Fibroblast of villous mesenchyme (primary cell): ENCODE data around the gene TSPAN11. TPM values are rescaled to one million over a fixed set of nuclear protein-coding genes. Genes with fewer than 3 reads are reported as not detected.

Source experiments
- DNase-seq: peaks from one replicate; pipeline ENCODE4 v3.0.0-alpha.2; 2010; ENCODE audit warnings: low read depth
- H3K4me3 ChIP-seq: 2 replicates; pipeline ENCODE4 v1.5.1; 2011; ENCODE audit warnings: low read depth, mild to moderate bottlenecking, low read length
- total RNA-seq: library from RNA; depleted of rRNA; stranded (reverse); fragments of >200 nt; gene quantifications from 2 replicates; pipeline ENCODE4 v1.2.3, GENCODE V29; 2012
- TF ChIP-seq, protein P1 (sequence below): IDR thresholded peaks from 2 replicates; pipeline ENCODE4 v1.5.1; 2012; ENCODE audit warnings: low read depth, mild to moderate bottlenecking, low read length; ENCODE audit not compliant: insufficient read depth

The TSPAN11 gene
- total RNA-seq, 1 donor, result 0.43 TPM

- no peak overlapping the region for H3K4me3 ChIP-seq
- TF ChIP-seq, protein P1, sequence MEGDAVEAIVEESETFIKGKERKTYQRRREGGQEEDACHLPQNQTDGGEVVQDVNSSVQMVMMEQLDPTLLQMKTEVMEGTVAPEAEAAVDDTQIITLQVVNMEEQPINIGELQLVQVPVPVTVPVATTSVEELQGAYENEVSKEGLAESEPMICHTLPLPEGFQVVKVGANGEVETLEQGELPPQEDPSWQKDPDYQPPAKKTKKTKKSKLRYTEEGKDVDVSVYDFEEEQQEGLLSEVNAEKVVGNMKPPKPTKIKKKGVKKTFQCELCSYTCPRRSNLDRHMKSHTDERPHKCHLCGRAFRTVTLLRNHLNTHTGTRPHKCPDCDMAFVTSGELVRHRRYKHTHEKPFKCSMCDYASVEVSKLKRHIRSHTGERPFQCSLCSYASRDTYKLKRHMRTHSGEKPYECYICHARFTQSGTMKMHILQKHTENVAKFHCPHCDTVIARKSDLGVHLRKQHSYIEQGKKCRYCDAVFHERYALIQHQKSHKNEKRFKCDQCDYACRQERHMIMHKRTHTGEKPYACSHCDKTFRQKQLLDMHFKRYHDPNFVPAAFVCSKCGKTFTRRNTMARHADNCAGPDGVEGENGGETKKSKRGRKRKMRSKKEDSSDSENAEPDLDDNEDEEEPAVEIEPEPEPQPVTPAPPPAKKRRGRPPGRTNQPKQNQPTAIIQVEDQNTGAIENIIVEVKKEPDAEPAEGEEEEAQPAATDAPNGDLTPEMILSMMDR, result no peak
- no peak for DNase-seq
Measured at GRCh38 chr12:30980955-30981662, 54.6 kb downstream of the TSPAN11 start.

DNA sequence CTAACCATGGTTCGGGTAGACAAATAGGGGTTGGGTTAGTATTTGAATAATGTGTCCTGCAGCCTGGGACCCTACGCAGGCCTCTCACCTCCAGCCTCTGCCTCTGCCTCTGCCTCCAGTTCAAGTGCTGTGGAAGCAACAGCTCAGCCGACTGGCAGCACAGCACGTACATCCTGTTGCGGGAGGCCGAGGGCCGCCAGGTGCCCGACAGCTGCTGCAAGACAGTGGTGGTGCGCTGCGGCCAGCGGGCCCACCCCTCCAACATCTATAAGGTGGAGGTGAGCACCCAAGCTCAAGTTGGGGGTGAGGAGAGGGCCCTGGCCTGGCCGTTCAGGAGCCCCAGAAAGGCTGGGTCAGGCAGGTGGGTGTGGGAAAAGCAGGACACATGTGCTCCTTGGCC lies 55.9 kb downstream of the TSPAN11 start:
- DNase-seq, result no peak
- H3K4me3 ChIP-seq, result no peak overlapping the region
- TF ChIP-seq, protein P1, result no peak

- H3K4me3 ChIP-seq, result no peak overlapping the region
- peak; percentile 48 for DNase-seq
- TF ChIP-seq, protein P1, result peak; percentile 86
Measured at GRCh38 chr12:30985814-30986452, 59.4 kb downstream of the TSPAN11 start.

GRCh38 chr12:30988086-30988485 lies 61.5 kb downstream of the TSPAN11 start:
- no peak overlapping the region for H3K4me3 ChIP-seq
- DNase-seq, result no peak
- TF ChIP-seq, protein P1, result no peak

- no peak for DNase-seq
- TF ChIP-seq, protein P1, result no peak
- no peak overlapping the region for H3K4me3 ChIP-seq
Measured at GRCh38 chr12:30988646-30989286, 62.2 kb downstream of the TSPAN11 start.

DNA sequence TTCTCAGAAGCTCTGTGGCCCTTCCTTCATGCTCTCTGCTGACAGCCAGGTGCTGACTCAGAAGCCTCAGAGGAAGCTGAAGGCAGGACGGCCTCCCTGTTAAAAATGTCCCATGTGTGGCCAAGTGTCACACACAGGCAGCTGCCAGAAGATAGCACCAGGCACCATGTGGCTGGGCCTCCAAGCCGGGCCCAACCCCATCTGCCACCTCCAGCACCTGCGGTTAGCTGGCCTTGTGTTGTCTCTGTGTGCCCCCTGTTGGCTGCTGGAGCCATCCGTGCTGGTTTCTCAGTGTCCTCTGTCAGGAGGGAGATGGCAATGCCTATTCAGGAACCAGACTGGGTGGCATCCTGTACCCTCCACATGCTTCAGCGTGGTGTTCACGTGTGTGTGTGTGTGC lies 63.2 kb downstream of the TSPAN11 start:
- DNase-seq, result peak; percentile 10
- TF ChIP-seq, protein P1, result peak; percentile 30
- no peak overlapping the region for H3K4me3 ChIP-seq
